ENCODE results near the gene GLCCI1.

DNA sequence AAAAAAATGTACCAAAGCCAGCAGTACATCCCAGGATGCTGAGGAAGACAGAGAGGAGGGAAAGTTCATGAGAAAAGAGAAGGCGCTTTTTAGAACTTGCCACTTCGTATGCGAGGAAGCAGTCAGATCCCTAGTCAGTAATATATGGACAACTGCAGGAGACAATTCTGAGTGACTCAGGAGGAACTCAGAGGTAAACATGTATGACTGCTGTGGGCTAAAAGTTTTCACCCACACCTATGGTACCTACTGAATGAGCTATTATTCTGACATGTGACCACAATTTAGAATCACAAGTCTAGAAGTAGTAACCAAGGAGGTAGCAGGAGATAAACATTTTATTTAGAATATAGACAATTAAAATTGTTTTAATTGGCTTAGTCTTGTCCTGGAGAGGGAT is 166.8 kb downstream of the GLCCI1 start:
- TF ChIP-seq, protein P1, sequence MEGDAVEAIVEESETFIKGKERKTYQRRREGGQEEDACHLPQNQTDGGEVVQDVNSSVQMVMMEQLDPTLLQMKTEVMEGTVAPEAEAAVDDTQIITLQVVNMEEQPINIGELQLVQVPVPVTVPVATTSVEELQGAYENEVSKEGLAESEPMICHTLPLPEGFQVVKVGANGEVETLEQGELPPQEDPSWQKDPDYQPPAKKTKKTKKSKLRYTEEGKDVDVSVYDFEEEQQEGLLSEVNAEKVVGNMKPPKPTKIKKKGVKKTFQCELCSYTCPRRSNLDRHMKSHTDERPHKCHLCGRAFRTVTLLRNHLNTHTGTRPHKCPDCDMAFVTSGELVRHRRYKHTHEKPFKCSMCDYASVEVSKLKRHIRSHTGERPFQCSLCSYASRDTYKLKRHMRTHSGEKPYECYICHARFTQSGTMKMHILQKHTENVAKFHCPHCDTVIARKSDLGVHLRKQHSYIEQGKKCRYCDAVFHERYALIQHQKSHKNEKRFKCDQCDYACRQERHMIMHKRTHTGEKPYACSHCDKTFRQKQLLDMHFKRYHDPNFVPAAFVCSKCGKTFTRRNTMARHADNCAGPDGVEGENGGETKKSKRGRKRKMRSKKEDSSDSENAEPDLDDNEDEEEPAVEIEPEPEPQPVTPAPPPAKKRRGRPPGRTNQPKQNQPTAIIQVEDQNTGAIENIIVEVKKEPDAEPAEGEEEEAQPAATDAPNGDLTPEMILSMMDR (IDR thresholded peaks at IDR 0.05): no peak
- no peak for TF ChIP-seq POLR2A (IDR thresholded peaks at IDR 0.05)
